HepG2 (cell line): ENCODE data around the gene SRRM3. TPM values are rescaled to one million over a fixed set of nuclear protein-coding genes. Genes with fewer than 3 reads are reported as not detected.

ENCODE experiments used
- AGO2 ChIP-seq: fragments of 200-400 bp; formaldehyde crosslinking; optimal IDR thresholded peaks from 2 replicates; pipeline ENCODE3; 2017; ENCODE audit warnings: mild to moderate bottlenecking, low read depth, low read length, moderate library complexity
- BRD4 ChIP-seq: sonication (generic); formaldehyde crosslinking; IDR thresholded peaks from 2 replicates; pipeline ENCODE4 v1.4.0; 2020; ENCODE audit warnings: missing genetic modification reagents
- ELF4 ChIP-seq: sonication (generic); formaldehyde crosslinking; IDR thresholded peaks from 2 replicates; pipeline ENCODE4 v1.5.0; 2020; ENCODE audit warnings: missing genetic modification reagents, mild to moderate bottlenecking, moderate library complexity, borderline replicate concordance
- GATAD1 ChIP-seq: IDR thresholded peaks from 2 replicates; pipeline ENCODE4 v1.6.1; 2016; ENCODE audit warnings: missing genetic modification reagents, missing compliant biosample characterization
- HNRNPLL ChIP-seq: fragments of 200-400 bp; formaldehyde crosslinking; IDR thresholded peaks from 2 replicates; pipeline ENCODE4 v1.6.1; 2017; ENCODE audit warnings: mild to moderate bottlenecking, low read depth, low read length; ENCODE audit not compliant: poor library complexity, severe bottlenecking
- MAFK ChIP-seq, 2 experiments: IDR thresholded peaks in 1 of 2; conservative IDR thresholded peaks in 1 of 2; 2 replicates each; pipeline ENCODE4 v1.6.1; 2011; ENCODE audit warnings: improper control_type of control experiment in 2 of 2, low read length in 2 of 2
- RFXANK ChIP-seq: IDR thresholded peaks from 2 replicates; pipeline ENCODE4 v1.6.1; 2016
- SPEN ChIP-seq: sonication (generic); formaldehyde crosslinking; IDR thresholded peaks from 2 replicates; pipeline ENCODE4 v1.5.1; 2020; ENCODE audit warnings: low read depth, mild to moderate bottlenecking, missing genetic modification reagents
- YEATS2 ChIP-seq: sonication (generic); formaldehyde crosslinking; IDR thresholded peaks from 2 replicates; pipeline ENCODE4 v1.4.0; 2020; ENCODE audit warnings: missing genetic modification reagents, borderline replicate concordance
- ZFP37 ChIP-seq: sonication (generic); formaldehyde crosslinking; IDR thresholded peaks from 2 replicates; pipeline ENCODE4 v1.4.0; 2020; ENCODE audit warnings: missing genetic modification reagents, borderline replicate concordance
- ZNF121 ChIP-seq: sonication (generic); formaldehyde crosslinking; IDR thresholded peaks from 2 replicates; pipeline ENCODE4 v1.5.0; 2020; ENCODE audit warnings: mild to moderate bottlenecking, missing genetic modification reagents
- ZNF264 ChIP-seq: sonication (generic); formaldehyde crosslinking; IDR thresholded peaks from 2 replicates; pipeline ENCODE4 v1.4.0; 2020; ENCODE audit warnings: missing genetic modification reagents
- ZNF430 ChIP-seq: sonication (generic); formaldehyde crosslinking; IDR thresholded peaks from 2 replicates; pipeline ENCODE4 v1.9.0; 2021; ENCODE audit warnings: mild to moderate bottlenecking, missing genetic modification reagents
- ZSCAN29 ChIP-seq: sonication (generic); formaldehyde crosslinking; conservative IDR thresholded peaks from 2 replicates; pipeline ENCODE4 v1.4.0; 2020; ENCODE audit warnings: mild to moderate bottlenecking, missing genetic modification reagents
- polyA plus RNA-seq, 8 experiments: library from polyadenylated mRNA; depleted of rRNA in 3 of 8; stranded (reverse) in 7 of 8; unstranded in 1 of 8; fragments of >200 nt; fragmentation: Illumina TruSeq in 4 of 8; extraction: Trizol in 4 of 8; gene quantifications; 2 replicates each; pipeline versions ENCODE4 v1.2.1 to v1.2.3, GENCODE V29; 2011 to 2016; ENCODE audit warnings: low read depth in 4 of 8, missing spikeins in 1 of 8, mixed read lengths in 1 of 8; ENCODE audit not compliant: insufficient read depth in 1 of 8
- total RNA-seq, 5 experiments: library from RNA; depleted of rRNA; stranded (reverse); fragments of >200 nt; fragmentation: Illumina TruSeq; extraction: Trizol; gene quantifications; 2 replicates each; pipeline ENCODE4 v1.2.3, GENCODE V29; 2016; ENCODE audit warnings: low read depth in 1 of 5
- TF ChIP-seq, protein P1 (sequence below): sonication (generic); formaldehyde crosslinking; IDR thresholded peaks from one replicate; pipeline ENCODE4 v1.5.1; 2020; ENCODE audit warnings: mild to moderate bottlenecking, missing genetic modification reagents; ENCODE audit errors: not compliant biosample characterization
- TF ChIP-seq, protein P2 (sequence below): sonication (generic); formaldehyde crosslinking; IDR thresholded peaks from 2 replicates; pipeline ENCODE4 v1.4.0; 2020; ENCODE audit warnings: missing genetic modification reagents, mild to moderate bottlenecking, borderline replicate concordance

Gene SRRM3
- total and polyA plus RNA-seq, 2 of the 13 experiments (the other 11 are each of a cell fraction or from before 2014, with no cell fraction given), result 0.13 to 0.54 TPM

DNA sequence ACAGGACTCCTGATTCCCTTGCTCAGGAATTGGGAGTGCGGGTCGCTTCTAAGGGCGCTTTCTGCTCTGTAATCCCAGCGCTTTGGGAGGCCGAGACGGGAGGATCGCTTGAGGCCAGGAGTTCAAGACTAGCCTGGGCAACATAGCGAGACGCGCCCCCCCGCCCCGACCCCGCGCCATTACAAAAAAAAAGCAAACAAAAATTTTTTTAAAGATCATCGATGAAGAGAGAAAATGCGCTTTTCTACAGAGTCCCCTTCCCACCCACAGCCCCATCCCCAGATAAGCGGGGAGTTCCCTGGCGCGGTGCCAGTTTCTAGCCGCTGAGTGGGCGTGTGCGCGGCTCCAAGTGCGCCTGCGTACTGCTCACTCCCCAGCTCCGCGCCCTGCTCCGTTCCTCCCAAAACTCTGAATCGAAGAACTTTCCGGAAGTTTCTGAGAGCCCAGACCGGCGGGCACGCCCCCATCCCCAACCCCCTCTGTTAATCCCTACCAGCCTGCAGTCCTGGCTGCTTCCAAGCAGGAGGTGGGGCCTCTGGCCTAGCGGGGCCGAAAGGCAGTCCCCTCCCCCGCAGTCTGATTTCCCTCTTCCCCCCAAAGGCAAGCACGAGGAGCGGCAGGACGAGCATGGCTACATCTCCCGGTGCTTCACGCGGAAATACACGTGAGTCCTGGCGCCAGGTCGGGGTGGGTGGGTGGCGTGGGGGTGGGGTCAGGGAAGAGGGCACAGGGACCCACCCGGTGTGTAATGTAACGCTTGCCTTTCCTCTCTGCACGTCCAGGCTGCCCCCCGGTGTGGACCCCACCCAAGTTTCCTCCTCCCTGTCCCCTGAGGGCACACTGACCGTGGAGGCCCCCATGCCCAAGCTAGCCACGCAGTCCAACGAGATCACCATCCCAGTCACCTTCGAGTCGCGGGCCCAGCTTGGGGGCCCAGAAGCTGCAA is 101.8 kb downstream of the SRRM3 start (continued):
- TF ChIP-seq BRD4 (no peak), ZNF121 (CRISPR knock-in tag) (peak; percentile 72), MAFK (conservative IDR thresholded peaks at IDR 0.05 in 1 of 2, IDR thresholded peaks at IDR 0.05 in 1 of 2; ENCODE audit: low read length in 2 of 2) (no peak), RFXANK (CRISPR knock-in tag) (0 out of 2 replicates have a peak, but pooled peaks have one; percentile 53), ZSCAN29 (CRISPR knock-in tag) (peak; percentile 93), HNRNPLL (peak; percentile 84), ELF4 (CRISPR knock-in tag) (no peak), GATAD1 (peak; percentile 38; the same call in 1 of the 2 replicates), ZNF430 (CRISPR knock-in tag) (no peak; the same call in 1 of the 2 replicates), ZNF264 (CRISPR knock-in tag) (0 out of 2 replicates have a peak, but pooled peaks have one; percentile 11), AGO2 (peak; percentile 11), YEATS2 (CRISPR knock-in tag) (peak; percentile 53; the same call in 1 of the 2 replicates), SPEN (CRISPR knock-in tag) (peak; percentile 62; the same call in 1 of the 2 replicates), ZFP37 (CRISPR knock-in tag) (no peak)
- TF ChIP-seq, protein P1, sequence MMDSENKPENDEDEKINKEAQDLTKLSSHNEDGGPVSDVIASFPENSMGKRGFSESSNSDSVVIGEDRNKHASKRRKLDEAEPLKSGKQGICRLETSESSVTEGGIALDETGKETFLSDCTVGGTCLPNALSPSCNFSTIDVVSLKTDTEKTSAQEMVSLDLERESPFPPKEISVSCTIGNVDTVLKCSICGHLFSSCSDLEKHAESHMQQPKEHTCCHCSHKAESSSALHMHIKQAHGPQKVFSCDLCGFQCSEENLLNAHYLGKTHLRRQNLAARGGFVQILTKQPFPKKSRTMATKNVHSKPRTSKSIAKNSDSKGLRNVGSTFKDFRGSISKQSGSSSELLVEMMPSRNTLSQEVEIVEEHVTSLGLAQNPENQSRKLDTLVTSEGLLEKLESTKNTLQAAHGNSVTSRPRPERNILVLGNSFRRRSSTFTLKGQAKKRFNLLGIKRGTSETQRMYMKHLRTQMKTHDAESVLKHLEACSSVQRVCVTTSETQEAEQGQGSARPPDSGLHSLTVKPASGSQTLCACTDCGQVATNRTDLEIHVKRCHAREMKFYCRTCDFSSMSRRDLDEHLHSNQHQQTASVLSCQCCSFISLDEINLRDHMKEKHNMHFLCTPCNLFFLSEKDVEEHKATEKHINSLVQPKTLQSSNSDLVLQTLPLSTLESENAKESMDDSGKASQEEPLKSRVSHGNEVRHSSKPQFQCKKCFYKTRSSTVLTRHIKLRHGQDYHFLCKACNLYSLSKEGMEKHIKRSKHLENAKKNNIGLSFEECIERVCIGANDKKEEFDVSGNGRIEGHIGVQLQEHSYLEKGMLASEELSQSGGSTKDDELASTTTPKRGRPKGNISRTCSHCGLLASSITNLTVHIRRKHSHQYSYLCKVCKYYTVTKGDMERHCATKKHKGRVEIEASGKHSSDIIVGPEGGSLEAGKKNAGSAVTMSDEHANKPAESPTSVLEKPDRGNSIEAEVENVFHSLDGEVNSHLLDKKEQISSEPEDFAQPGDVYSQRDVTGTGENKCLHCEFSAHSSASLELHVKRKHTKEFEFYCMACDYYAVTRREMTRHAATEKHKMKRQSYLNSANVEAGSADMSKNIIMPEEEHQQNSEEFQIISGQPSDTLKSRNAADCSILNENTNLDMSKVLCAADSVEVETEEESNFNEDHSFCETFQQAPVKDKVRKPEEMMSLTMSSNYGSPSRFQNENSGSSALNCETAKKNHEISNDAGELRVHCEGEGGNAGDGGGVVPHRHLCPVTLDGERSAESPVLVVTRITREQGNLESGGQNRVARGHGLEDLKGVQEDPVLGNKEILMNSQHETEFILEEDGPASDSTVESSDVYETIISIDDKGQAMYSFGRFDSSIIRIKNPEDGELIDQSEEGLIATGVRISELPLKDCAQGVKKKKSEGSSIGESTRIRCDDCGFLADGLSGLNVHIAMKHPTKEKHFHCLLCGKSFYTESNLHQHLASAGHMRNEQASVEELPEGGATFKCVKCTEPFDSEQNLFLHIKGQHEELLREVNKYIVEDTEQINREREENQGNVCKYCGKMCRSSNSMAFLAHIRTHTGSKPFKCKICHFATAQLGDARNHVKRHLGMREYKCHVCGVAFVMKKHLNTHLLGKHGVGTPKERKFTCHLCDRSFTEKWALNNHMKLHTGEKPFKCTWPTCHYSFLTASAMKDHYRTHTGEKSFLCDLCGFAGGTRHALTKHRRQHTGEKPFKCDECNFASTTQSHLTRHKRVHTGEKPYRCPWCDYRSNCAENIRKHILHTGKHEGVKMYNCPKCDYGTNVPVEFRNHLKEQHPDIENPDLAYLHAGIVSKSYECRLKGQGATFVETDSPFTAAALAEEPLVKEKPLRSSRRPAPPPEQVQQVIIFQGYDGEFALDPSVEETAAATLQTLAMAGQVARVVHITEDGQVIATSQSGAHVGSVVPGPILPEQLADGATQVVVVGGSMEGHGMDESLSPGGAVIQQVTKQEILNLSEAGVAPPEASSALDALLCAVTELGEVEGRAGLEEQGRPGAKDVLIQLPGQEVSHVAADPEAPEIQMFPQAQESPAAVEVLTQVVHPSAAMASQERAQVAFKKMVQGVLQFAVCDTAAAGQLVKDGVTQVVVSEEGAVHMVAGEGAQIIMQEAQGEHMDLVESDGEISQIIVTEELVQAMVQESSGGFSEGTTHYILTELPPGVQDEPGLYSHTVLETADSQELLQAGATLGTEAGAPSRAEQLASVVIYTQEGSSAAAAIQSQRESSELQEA, result no peak
- TF ChIP-seq, protein P2, sequence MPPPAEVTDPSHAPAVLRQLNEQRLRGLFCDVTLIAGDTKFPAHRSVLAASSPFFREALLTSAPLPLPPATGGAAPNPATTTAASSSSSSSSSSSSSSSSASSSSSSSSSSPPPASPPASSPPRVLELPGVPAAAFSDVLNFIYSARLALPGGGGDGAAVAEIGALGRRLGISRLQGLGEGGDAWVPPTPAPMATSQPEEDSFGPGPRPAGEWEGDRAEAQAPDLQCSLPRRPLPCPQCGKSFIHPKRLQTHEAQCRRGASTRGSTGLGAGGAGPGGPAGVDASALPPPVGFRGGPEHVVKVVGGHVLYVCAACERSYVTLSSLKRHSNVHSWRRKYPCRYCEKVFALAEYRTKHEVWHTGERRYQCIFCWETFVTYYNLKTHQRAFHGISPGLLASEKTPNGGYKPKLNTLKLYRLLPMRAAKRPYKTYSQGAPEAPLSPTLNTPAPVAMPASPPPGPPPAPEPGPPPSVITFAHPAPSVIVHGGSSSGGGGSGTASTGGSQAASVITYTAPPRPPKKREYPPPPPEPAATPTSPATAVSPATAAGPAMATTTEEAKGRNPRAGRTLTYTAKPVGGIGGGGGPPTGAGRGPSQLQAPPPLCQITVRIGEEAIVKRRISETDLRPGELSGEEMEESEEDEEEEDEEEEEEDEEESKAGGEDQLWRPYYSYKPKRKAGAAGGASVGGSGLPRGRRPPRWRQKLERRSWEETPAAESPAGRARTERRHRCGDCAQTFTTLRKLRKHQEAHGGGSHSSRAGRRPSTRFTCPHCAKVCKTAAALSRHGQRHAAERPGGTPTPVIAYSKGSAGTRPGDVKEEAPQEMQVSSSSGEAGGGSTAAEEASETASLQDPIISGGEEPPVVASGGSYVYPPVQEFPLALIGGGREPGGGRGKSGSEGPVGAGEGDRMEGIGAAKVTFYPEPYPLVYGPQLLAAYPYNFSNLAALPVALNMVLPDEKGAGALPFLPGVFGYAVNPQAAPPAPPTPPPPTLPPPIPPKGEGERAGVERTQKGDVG (CRISPR knock-in tag), result no peak
